H9 (cell line): ENCODE measurements around the gene C1QTNF9. TPM values are rescaled to one million over a fixed set of nuclear protein-coding genes. Genes with fewer than 3 reads are reported as not detected.

Experiments used
- DNase-seq: peaks from one replicate; pipeline ENCODE4 v3.0.0-alpha.2; 2017
- H2AFZ ChIP-seq: one replicate; pipeline ENCODE4 v1.6.1; 2013; ENCODE audit warnings: mild to moderate bottlenecking, low read length, control low read depth, moderate library complexity
- H2AK5ac ChIP-seq: 2 replicates; pipeline ENCODE4 v1.6.1; 2013; ENCODE audit warnings: low read length, control low read depth, mixed read lengths; ENCODE audit not compliant: insufficient read length
- H2BK120ac ChIP-seq: one replicate; pipeline ENCODE4 v1.6.1; 2013; ENCODE audit warnings: low read depth, mild to moderate bottlenecking, low read length, control low read depth, inconsistent platforms; ENCODE audit not compliant: poor library complexity, severe bottlenecking
- H2BK12ac ChIP-seq: 2 replicates; pipeline ENCODE4 v1.6.1; 2013; ENCODE audit warnings: low read length, control low read depth, mixed read lengths, low read depth; ENCODE audit not compliant: insufficient read length
- H2BK15ac ChIP-seq: 2 replicates; pipeline ENCODE4 v1.6.1; 2013; ENCODE audit warnings: low read depth, low read length, control low read depth
- H2BK20ac ChIP-seq: one replicate; pipeline ENCODE4 v1.6.1; 2013; ENCODE audit warnings: low read depth, mild to moderate bottlenecking, low read length, control low read depth, inconsistent platforms; ENCODE audit not compliant: poor library complexity, severe bottlenecking
- H2BK5ac ChIP-seq: 2 replicates; pipeline ENCODE4 v1.6.1; 2013; ENCODE audit warnings: low read length, control low read depth, mixed read lengths; ENCODE audit not compliant: insufficient read length
- H3K14ac ChIP-seq: 2 replicates; pipeline ENCODE4 v1.6.1; 2013; ENCODE audit warnings: low read length, control low read depth; ENCODE audit not compliant: insufficient read depth
- H3K18ac ChIP-seq: 2 replicates; pipeline ENCODE4 v1.6.1; 2013; ENCODE audit warnings: low read depth, mild to moderate bottlenecking, mixed read lengths, low read length, control low read depth; ENCODE audit not compliant: insufficient read length
- H3K23ac ChIP-seq: 2 replicates; pipeline ENCODE4 v1.6.1; 2013; ENCODE audit warnings: low read length, control low read depth, mixed read lengths, low read depth; ENCODE audit not compliant: insufficient read length
- H3K23me2 ChIP-seq: 2 replicates; pipeline ENCODE4 v1.6.1; 2013; ENCODE audit warnings: low read depth, mild to moderate bottlenecking, mixed read lengths, low read length, control low read depth; ENCODE audit not compliant: insufficient read length, poor library complexity, severe bottlenecking
- H3K27ac ChIP-seq: 2 replicates; pipeline ENCODE4 v1.5.1; 2013; ENCODE audit warnings: low read length, control low read depth, mixed read lengths, low read depth; ENCODE audit not compliant: insufficient read length
- H3K27me3 ChIP-seq: 2 replicates; pipeline ENCODE4 v1.6.1; 2013; ENCODE audit warnings: low read length, control low read depth, inconsistent platforms; ENCODE audit not compliant: insufficient read depth
- H3K4ac ChIP-seq: 2 replicates; pipeline ENCODE4 v1.6.1; 2013; ENCODE audit warnings: low read depth, mild to moderate bottlenecking, control low read depth, inconsistent platforms, low read length, moderate library complexity
- H3K4me1 ChIP-seq: 2 replicates; pipeline ENCODE4 v1.6.1; 2013; ENCODE audit warnings: low read length, control low read depth, inconsistent platforms; ENCODE audit not compliant: insufficient read depth
- H3K4me2 ChIP-seq: 2 replicates; pipeline ENCODE4 v1.6.1; 2013; ENCODE audit warnings: low read length, control low read depth, mixed read lengths; ENCODE audit not compliant: insufficient read length, insufficient read depth
- H3K56ac ChIP-seq: 2 replicates; pipeline ENCODE4 v1.6.1; 2013; ENCODE audit warnings: low read depth, mild to moderate bottlenecking, mixed read lengths, low read length, control low read depth; ENCODE audit not compliant: insufficient read length
- H3K79me1 ChIP-seq: 2 replicates; pipeline ENCODE4 v1.6.1; 2013; ENCODE audit warnings: low read depth, mild to moderate bottlenecking, moderate library complexity, low read length, control low read depth, inconsistent platforms; ENCODE audit not compliant: insufficient read depth, poor library complexity, severe bottlenecking
- H3K79me2 ChIP-seq: 2 replicates; pipeline ENCODE4 v1.6.1; 2013; ENCODE audit warnings: low read length, control low read depth, inconsistent platforms; ENCODE audit not compliant: insufficient read depth
- H3K9ac ChIP-seq: 2 replicates; pipeline ENCODE4 v1.6.1; 2013; ENCODE audit warnings: low read length, control low read depth, mixed read lengths; ENCODE audit not compliant: insufficient read length; ENCODE audit errors: extremely low read depth
- H3K9me3 ChIP-seq: one replicate; pipeline ENCODE4 v1.6.1; 2013; ENCODE audit warnings: low read depth, low read length, inconsistent platforms; ENCODE audit not compliant: control insufficient read depth
- H3T11ph ChIP-seq: one replicate; pipeline ENCODE4 v1.6.1; 2013; ENCODE audit warnings: mild to moderate bottlenecking, low read length, control low read depth, inconsistent platforms
- H4K20me1 ChIP-seq: one replicate; pipeline ENCODE4 v1.6.1; 2013; ENCODE audit not compliant: control insufficient read depth, insufficient read length, insufficient read depth
- H4K5ac ChIP-seq: 2 replicates; pipeline ENCODE4 v1.6.1; 2013; ENCODE audit warnings: low read depth, mild to moderate bottlenecking, mixed read lengths, low read length, control low read depth; ENCODE audit not compliant: insufficient read length
- H4K8ac ChIP-seq: replicated peaks from 2 replicates; pipeline ENCODE4 v1.6.1; 2013; ENCODE audit warnings: low read length, control low read depth, mixed read lengths, low read depth; ENCODE audit not compliant: insufficient read length
- H4K91ac ChIP-seq: 2 replicates; pipeline ENCODE4 v1.6.1; 2013; ENCODE audit warnings: low read depth, mild to moderate bottlenecking, moderate library complexity, mixed read lengths, low read length, control low read depth; ENCODE audit not compliant: insufficient read length
- H3K27ac Mint-ChIP-seq, 3 experiments: 2 replicates in 2 of 3; 3 replicates in 1 of 3; pipeline ENCODE4 v1.8.0; 2020 to 2021; ENCODE audit warnings: mixed read lengths in 3 of 3, mild to moderate bottlenecking in 1 of 3, moderate library complexity in 1 of 3
- H3K27me3 Mint-ChIP-seq: 2 replicates; pipeline ENCODE4 v1.8.0; 2021; ENCODE audit warnings: low read depth, mild to moderate bottlenecking, moderate library complexity, mixed read lengths
- H3K36me3 Mint-ChIP-seq, 3 experiments: 2 replicates in 2 of 3; 3 replicates in 1 of 3; pipeline ENCODE4 v1.8.0; 2020 to 2021; ENCODE audit warnings: low read depth in 3 of 3, mixed read lengths in 3 of 3; ENCODE audit not compliant: insufficient read depth in 1 of 3
- H3K4me1 Mint-ChIP-seq, 2 experiments: 2 replicates each; pipeline ENCODE4 v1.8.0; 2020; ENCODE audit warnings: mixed read lengths in 2 of 2
- H3K4me3 Mint-ChIP-seq, 2 experiments: 2 replicates in 1 of 2; 3 replicates in 1 of 2; pipeline ENCODE4 v1.8.0; 2020 to 2021; ENCODE audit warnings: mild to moderate bottlenecking in 2 of 2, mixed read lengths in 2 of 2, moderate library complexity in 1 of 2
- H3K9me3 Mint-ChIP-seq, 2 experiments: 2 replicates in 1 of 2; 3 replicates in 1 of 2; pipeline ENCODE4 v1.8.0; 2020; ENCODE audit warnings: mild to moderate bottlenecking in 2 of 2, mixed read lengths in 2 of 2, moderate library complexity in 1 of 2
- CTCF ChIP-seq: fragments of 200-600 bp; sonication (generic); conservative IDR thresholded peaks from 3 replicates; pipeline ENCODE4 v1.8.0; 2021; ENCODE audit warnings: antibody characterized with exemption, mild to moderate bottlenecking
- WGBS: extraction: QIAGEN DNeasy Blood & Tissue Kit; methylation state at CpG from one replicate; pipeline ENCODE4 v1.1.7; 2013; ENCODE audit warnings: missing lambda C conversion rate, low lambda C conversion rate, mixed read lengths; ENCODE audit not compliant: insufficient read length; ENCODE audit errors: extremely low coverage; 5-methylcytosine and 5-hydroxymethylcytosine counted together
- total RNA-seq: library from RNA; stranded (reverse); gene quantifications from 2 replicates; pipeline ENCODE4 v1.2.1, GENCODE V29; 2021

The C1QTNF9 gene
- total RNA-seq, 1 experiment from 2014 or later = not detected

- Histone ChIP-seq H3K18ac (no peak overlapping the region), H4K8ac (no peak overlapping the region), H3K14ac (no peak overlapping the region), H2BK15ac (no peak overlapping the region), H3K27ac (no peak overlapping the region), H3K9me3 (no peaks in the 10 kb centered on the region), H3K79me2 (no peaks in the 10 kb centered on the region), H4K5ac (no peak overlapping the region), H3K9ac (no peak overlapping the region), H2BK20ac (no peak overlapping the region), H3K79me1 (no peaks in the 10 kb centered on the region), H3K23me2 (no peaks in the 10 kb centered on the region), H2BK12ac (no peak overlapping the region), H2AK5ac (no peak overlapping the region), H3K4me2 (no peak overlapping the region), H3K4ac (no peak overlapping the region), H4K20me1 (no peaks in the 10 kb centered on the region), H4K91ac (no peak overlapping the region), H2AFZ (no peak overlapping the region), H2BK5ac (no peak overlapping the region), H3K4me1 (no peaks in the 10 kb centered on the region), H3K23ac (no peak overlapping the region), H3K56ac (no peak overlapping the region), H3K27me3 (no peaks in the 10 kb centered on the region), H3T11ph (no peak overlapping the region), H2BK120ac (no peak overlapping the region)
- Mint-ChIP-seq H3K9me3 (no peaks in the 10 kb centered on the region), H3K27me3 (no peaks in the 10 kb centered on the region), H3K4me3 (no peak overlapping the region), H3K27ac (no peak overlapping the region), H3K36me3 (peaks cover 0 to 5% (median 4%) of the 10 kb centered on the region in 3 experiments; a peak in 3 of 7 replicates), H3K4me1 (0 out of 4 replicates have a peak, but pooled peaks cover 0 to 3% of the 10 kb centered on the region in 2 experiments)
- no peak for DNase-seq
- no peak for TF ChIP-seq CTCF
- no CpG with 5 or more reads among the region's 33 CpGs for WGBS
Observed at GRCh38 chr13:24308068-24308445, 1.3 kb upstream of the C1QTNF9 start.
